A673 (cell line): ENCODE measurements around the gene NACC2.

Source experiments
- CTCF ChIP-seq: fragments of 300-800, 200-600 bp; sonication (generic); conservative IDR thresholded peaks from 2 replicates; pipeline ENCODE4 v1.5.1; 2017; ENCODE audit warnings: low read depth, mild to moderate bottlenecking, antibody characterized with exemption, low read length, moderate library complexity, mixed read lengths
- EZH2 ChIP-seq: fragments of 200-600 bp; sonication (generic); IDR thresholded peaks from 2 replicates; pipeline ENCODE4 v1.6.1; 2017; ENCODE audit warnings: borderline replicate concordance, low read depth, mild to moderate bottlenecking, mixed read lengths, antibody characterized with exemption, low read length; ENCODE audit not compliant: poor library complexity, severe bottlenecking

- TF ChIP-seq EZH2 (no peak), CTCF (no peak)
Measured at GRCh38 chr9:135959814-135960213, 135.3 kb downstream of the NACC2 start.
